Left renal pelvis (tissue), 4 donors: ENCODE results near the gene WDR3. TPM values are rescaled to one million over a fixed set of nuclear protein-coding genes. Genes with fewer than 3 reads are reported as not detected.
"Not testable (repeated sequence)": the region's sequence is repeated elsewhere in the genome, so short reads cannot be mapped to it uniquely, and the experiment has no call there.

Experiments
- DNase-seq, 4 donors: peaks; one replicate each; pipeline ENCODE4 v3.0.0-alpha.2; 2013; ENCODE audit warnings: low read depth in 4 of 4, low spot score in 3 of 4
- polyA plus RNA-seq, 4 donors: library from polyadenylated mRNA; unstranded; fragments of 120-200 nt; gene quantifications; one replicate each; pipeline ENCODE4 v1.2.1, GENCODE V29; 2013; ENCODE audit not compliant: insufficient read length in 4 of 4

WDR3 gene
- polyA plus RNA-seq: 10 to 100 TPM; 21.2 to 33.4 (median 28.9) TPM

GRCh38 chr1:117929343-117930172, at the start of gene WDR3, which contains the start of gene GDAP2:
WDR3 (plus strand) TSS chr1:117929739; CDS start chr1:117933320, 3,581 bp downstream.
GDAP2 (minus strand) TSS chr1:117929621; CDS start chr1:117920357, 9,264 bp downstream.
- DNase-seq: peak; percentile 89 to 96 (median 92)

- no peak for DNase-seq
Measured at GRCh38 chr1:117883616-117884015, 45.9 kb upstream of the WDR3 start.

DNA sequence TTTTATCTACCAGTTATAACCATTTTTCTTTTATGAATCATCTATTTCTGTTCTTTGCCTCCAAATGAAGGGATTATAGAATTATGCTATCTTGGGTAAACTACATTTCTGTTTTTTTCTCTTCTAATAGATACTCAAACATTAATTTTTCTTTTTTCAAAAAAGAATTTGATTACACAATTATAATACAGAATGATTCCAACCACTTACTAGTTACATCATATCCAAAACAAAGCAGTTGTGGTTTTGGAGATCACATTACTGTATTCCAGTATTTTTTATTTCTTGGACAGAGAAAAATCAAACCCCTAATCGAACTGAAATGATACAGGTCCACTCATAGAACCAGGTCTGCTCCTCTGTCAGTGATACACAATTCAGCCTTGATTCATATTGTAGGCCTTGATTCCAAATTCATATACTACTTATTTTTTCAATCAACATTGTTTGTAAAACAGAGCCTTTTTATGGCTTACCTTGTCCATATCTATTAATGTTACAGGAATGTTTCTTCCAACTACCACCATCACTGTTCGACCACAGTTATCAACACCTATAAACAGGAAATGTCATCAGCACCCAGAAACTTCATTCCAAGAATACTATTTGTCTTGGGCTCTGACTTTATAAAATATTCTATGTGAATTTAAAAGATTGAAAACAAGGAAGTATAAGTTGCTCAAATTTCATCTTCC, 43.3 kb upstream of the WDR3 start:
- no peak for DNase-seq

GRCh38 chr1:117890452-117890851, 39.1 kb upstream of the WDR3 start:
- no peak for DNase-seq

- no peak for DNase-seq
Measured at GRCh38 chr1:117892512-117892911, 37.0 kb upstream of the WDR3 start.

DNA sequence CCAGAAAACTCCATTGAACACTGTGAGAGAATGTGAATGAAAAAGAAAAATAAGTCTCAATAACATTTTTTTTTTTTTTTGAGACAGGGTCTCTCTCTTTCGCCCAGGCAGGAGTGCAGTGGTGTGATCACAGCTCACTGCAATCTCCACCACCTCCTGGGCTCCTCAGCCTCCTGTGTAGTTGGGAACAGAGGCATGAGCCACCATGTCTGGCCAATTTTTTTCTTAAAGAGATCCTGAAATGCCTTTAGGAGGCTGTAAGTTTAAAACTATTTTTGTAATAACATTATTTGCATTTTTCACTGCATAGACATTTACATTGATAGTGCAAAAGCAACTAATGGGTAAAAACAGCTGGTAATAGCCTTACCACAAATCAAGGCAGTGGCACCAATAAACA, 35.5 kb upstream of the WDR3 start:
- no peak for DNase-seq

GRCh38 chr1:117895482-117896114, 33.9 kb upstream of the WDR3 start:
- peak; percentile 29 to 65 (median 32) for DNase-seq

- DNase-seq: no peak
Measured at GRCh38 chr1:117897551-117897950, 32.0 kb upstream of the WDR3 start.

- no peak for DNase-seq
Measured at GRCh38 chr1:117899801-117900200, 29.7 kb upstream of the WDR3 start.

DNA sequence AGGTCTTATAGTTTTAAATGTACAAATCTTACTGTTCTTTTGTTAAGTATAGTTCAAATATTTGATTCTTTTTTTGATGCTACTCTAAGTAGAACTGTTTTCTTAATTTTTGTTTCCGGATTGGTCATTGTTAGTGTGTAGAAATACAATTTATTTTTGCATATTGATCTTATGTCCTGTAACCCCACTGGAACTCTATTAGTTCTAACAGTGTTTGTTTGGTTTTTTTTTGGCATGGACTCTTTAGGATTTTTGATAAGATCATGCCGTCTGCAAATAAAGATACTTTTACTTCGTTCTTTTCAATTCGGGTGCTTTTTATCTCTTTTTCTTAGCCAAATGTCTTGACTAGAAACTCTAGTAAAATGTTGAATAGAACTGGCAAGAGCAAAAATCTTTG, 26.6 kb upstream of the WDR3 start:
- no peak for DNase-seq

DNA sequence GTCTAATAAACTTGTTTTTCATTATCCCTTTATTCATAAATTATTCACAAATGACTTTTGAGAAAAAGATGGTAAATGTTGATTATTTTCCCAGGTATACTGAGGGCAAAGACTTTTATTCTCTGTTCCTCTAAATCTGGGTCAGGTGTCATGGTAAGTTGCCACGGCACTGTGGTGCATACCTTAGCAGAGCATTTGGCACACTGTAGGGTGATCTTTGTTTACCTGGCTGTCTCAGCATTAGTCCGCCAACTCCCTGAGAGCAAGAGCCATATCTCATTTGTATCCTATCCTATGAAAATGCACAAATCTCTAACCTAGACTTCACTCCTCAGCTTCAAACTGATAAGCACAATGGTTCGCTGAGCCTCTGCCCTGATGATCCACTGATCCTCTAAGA, 25.1 kb upstream of the WDR3 start:
- DNase-seq: no peak

DNA sequence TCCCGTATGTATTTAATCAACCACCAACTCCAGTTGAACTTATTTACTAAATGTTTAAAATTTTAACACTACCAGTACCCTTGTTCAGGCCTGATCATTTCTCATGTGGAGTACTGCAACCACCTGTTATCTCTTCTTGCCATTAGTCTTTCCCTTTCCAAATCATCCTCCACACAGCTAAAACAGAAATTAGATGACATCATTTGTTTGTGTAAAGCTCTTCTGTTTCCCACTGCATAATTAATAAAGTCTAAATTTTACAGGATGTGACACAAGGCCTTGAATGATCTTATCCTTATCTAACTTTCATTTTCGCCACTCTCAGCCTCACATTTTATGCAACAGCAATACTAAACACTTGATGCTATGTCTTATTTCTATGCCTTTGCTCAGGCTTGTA, 24.5 kb upstream of the WDR3 start:
- no peak for DNase-seq

DNA sequence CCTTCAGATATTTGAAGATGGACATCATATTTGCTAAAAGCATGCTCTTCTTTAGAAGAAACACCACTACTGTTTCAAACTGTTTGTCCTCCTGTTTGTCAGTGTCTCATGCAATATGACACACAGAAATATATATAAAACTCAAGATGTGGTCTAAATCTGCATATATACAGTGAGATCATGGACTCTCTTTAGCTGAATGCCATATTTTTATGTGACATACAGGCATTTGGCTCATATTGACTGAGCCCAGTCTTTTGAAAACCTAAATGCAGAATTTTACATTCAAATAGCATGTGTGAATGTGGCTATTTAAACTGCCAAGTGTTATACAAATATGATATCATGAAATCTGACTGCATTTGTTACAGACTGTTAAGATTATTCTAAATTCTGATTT, 18.5 kb upstream of the WDR3 start:
- DNase-seq: no peak

DNA sequence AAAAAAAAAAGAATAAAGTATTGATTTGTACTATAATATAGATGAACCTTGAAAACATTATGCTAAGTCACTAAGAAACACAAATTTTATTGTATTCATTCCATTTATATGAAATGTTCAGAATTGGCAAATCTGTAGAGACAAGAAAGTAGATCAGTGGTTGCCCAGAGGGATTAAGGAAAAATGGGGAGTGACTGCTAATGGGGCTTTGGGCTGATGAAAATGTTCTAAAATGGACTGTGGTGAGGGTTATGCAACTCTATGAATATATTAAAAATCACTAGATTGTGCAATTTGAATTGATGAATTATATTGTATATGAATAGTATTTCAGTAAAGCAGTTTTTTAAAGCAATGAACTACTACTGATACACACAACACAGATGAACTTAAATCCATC, 10.2 kb upstream of the WDR3 start:
- no peak for DNase-seq

GRCh38 chr1:117921991-117922390, 7.5 kb upstream of the WDR3 start:
- DNase-seq: no peak

DNA sequence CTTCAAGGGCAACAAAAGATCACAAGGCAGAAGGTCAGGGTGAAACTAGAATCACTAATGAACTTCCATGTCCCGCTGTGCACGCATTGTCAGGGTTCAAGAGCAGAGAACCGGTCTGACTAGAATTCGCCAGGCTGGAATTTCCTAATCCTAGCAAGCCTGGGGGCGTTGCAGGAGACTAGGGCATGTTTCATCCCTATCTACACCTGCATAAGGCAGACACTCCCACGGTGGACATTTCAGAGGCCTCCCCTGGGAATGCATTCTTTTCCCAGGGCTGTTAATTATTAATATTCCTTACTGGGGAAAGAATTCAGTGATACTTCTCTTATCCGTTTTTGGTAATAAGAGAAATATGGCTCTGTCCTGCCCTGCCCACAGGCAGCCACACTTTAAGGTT, 6.8 kb upstream of the WDR3 start:
- DNase-seq: not testable (repeated sequence)

- no peak for DNase-seq
Measured at GRCh38 chr1:117925981-117926380, 3.6 kb upstream of the WDR3 start.

- peak; percentile 20 to 50 (median 30) for DNase-seq
Measured at GRCh38 chr1:117928881-117929342, 627 bp upstream of the WDR3 start.

- DNase-seq: no peak
Measured at GRCh38 chr1:117930173-117930447, 571 bp downstream of the WDR3 start.

DNA sequence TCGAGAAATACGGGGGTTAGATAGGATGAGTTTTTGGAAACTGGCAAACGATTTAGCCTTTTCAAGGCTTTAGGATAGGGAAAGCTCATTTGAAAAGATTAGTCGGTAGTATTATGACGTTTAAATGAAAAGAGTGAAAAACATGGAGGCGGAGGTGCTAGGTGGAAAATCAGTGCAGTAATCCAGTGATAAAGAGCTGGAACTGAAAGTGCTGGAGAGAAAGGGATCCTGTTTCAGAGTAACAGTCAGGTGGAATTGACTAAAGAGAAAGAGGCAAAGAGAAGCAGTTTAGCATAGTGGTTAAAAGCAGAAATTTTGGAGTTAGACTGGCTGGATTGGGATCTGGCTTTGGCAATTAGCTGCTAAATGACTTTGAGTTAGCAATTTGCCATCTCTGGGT, 945 bp downstream of the WDR3 start:
- no peak for DNase-seq

- no peak for DNase-seq
Measured at GRCh38 chr1:117932576-117932975, 3.0 kb downstream of the WDR3 start.

DNA sequence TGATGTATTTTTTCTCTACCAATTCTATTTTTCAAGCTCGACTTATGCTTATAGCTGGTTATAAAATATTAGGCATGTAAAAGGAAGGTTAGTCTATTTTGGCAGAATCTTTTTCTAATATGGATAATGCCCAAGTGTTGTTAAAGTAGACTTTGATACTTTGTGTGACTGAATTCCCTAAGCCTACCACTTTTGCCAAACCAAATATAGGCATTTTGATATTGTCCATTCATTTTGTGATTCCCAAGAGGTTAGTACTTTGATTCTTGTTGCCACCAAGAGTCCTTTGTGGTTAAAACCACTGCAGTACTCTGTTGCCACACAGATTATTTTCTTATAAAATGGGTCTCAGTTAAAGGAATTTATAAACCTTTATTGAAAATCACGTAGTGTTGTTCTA, 4.2 kb downstream of the WDR3 start:
- DNase-seq: no peak
